ENCODE data around the gene PRKCE. TPM values are rescaled to one million over a fixed set of nuclear protein-coding genes. Genes with fewer than 3 reads are reported as not detected.

PRKCE gene
- total RNA-seq, 2 experiments from 2014 or later = 13.1 to 15.4 TPM

DNA sequence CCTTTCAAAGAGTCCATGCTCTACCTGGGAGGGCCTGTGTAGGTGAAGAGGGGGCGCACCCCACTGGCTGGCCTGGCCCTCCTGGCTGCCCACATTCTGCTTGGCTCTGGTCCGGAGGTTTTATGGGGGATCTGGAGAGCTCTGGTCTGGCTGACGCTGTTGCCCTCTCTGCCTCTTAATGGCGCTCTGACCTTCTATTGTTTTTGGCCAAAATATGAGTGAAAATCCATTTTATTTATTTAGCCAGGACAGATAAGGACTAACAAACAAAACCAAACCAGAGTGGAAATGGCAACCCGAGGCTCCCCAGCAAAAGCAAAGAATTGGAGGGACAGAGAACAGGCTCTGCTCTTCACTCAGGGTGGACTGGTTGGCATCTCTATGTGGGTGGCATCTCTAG lies 45.7 kb downstream of the PRKCE start:
- ChIA-PET POLR2A (no interaction called here), CTCF (interaction anchor here (1.2 kb wide), 1 partner anchor 14 kb away, joined by 3 read pairs; no protein-coding TSS in a partner anchor)
- H3K36me3 Mint-ChIP-seq (ENCODE audit: low read depth) = no peaks in the 10 kb centered on the region
- H3K27ac Mint-ChIP-seq = no peak overlapping the region
- DNase-seq = no peak
- H3K27me3 Mint-ChIP-seq = no peaks in the 10 kb centered on the region
- no peak overlapping the region for H3K4me3 Mint-ChIP-seq
- H3K4me1 Mint-ChIP-seq = peaks cover 4% of the 10 kb centered on the region
- H3K9me3 Mint-ChIP-seq = no peaks in the 10 kb centered on the region

GRCh38 chr2:45698554-45698953 lies 47.1 kb downstream of the PRKCE start:
- H3K36me3 Mint-ChIP-seq (ENCODE audit: low read depth) = no peaks in the 10 kb centered on the region
- ChIA-PET CTCF (interaction anchor here (1.7 kb wide), 1 partner anchor 40 kb away, joined by 4 read pairs; no protein-coding TSS in a partner anchor), POLR2A (no interaction called here)
- H3K4me3 Mint-ChIP-seq = no peak overlapping the region
- no peak overlapping the region for H3K27ac Mint-ChIP-seq
- no peaks in the 10 kb centered on the region for H3K9me3 Mint-ChIP-seq
- no peak for DNase-seq
- no peaks in the 10 kb centered on the region for H3K27me3 Mint-ChIP-seq
- peaks cover 4% of the 10 kb centered on the region for H3K4me1 Mint-ChIP-seq

DNA sequence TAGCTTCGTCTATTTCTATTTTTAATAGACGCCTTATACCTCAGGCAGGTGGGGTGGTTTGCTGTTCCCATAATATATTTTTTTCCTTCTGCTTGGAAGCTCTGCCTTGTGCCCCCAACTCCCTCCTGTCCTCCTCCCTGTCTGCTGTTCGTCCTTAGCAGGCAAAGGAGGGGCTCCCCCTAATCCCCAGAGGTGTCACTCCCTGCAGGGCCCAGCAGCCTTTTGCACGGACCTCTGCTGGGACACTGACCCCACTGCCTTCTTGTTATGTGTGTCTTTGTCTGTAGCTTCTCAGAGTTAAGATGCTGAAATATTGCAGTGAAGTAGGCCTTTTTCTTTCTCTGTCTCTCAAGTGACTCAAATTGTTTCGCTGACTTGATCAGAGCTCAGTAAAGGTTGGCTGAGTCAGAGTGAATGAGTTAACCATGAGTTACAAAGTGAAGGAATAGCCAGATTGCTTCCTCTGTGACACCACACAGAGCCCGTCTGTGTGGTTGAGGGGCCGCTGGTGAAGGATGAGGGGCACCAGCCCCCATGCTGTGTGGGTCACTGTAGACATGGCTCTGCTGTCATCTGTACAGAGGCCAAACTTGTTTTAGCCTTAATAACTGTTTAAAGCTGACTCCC lies 47.7 kb downstream of the PRKCE start:
- no peak for DNase-seq
- peaks cover 4% of the 10 kb centered on the region for H3K4me1 Mint-ChIP-seq
- CTCF ChIA-PET = interaction anchor here (1.7 kb wide), 1 partner anchor 40 kb away, joined by 4 read pairs; no protein-coding TSS in a partner anchor
- no peaks in the 10 kb centered on the region for H3K27me3 Mint-ChIP-seq
- H3K9me3 Mint-ChIP-seq = no peaks in the 10 kb centered on the region
- no peak overlapping the region for H3K4me3 Mint-ChIP-seq
- H3K36me3 Mint-ChIP-seq (ENCODE audit: low read depth) = no peaks in the 10 kb centered on the region
- POLR2A ChIA-PET = no interaction called here
- no peak overlapping the region for H3K27ac Mint-ChIP-seq

- Mint-ChIP-seq H3K27ac (no peak overlapping the region), H3K4me3 (no peak overlapping the region), H3K27me3 (no peaks in the 10 kb centered on the region), H3K4me1 (peaks cover 4% of the 10 kb centered on the region), H3K9me3 (no peaks in the 10 kb centered on the region), H3K36me3 (ENCODE audit: low read depth) (no peaks in the 10 kb centered on the region)
- CTCF ChIA-PET = interaction anchor here (1.7 kb wide), 1 partner anchor 42 kb away, joined by 4 read pairs; no protein-coding TSS in a partner anchor
- no peak for DNase-seq
- POLR2A ChIA-PET = no interaction called here
These were observed 49.0 kb downstream of the PRKCE start for GRCh38 chr2:45700407-45701013.

DNA sequence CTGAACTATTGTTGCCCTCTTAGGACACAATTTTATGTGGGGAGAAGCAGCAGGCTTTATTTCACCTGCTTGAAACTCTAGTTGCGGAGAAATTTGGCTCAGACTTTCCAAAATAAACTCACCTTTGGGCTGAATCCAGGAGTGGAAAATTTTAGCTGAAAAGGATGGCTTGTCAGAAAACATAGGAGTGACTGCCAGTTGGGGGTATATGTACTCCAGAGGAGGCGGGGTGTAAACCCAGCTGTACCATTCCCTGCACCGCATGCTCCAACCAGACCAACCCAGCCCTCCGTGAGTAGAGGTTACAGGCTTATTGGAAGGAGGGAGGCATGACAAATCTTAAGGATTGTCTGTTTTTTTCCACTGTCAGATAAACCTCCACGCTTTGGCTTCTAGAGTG lies 53.8 kb downstream of the PRKCE start:
- Mint-ChIP-seq H3K27me3 (no peaks in the 10 kb centered on the region), H3K4me1 (no peaks in the 10 kb centered on the region), H3K27ac (no peak overlapping the region), H3K4me3 (no peak overlapping the region), H3K36me3 (ENCODE audit: low read depth) (peaks cover 3% of the 10 kb centered on the region), H3K9me3 (peaks cover 6% of the 10 kb centered on the region)
- no peak for DNase-seq
- POLR2A ChIA-PET = no interaction called here
- CTCF ChIA-PET = interaction anchor here (0.6 kb wide), 1 partner anchor 310 kb away, joined by 3 read pairs; no protein-coding TSS in a partner anchor

DNA sequence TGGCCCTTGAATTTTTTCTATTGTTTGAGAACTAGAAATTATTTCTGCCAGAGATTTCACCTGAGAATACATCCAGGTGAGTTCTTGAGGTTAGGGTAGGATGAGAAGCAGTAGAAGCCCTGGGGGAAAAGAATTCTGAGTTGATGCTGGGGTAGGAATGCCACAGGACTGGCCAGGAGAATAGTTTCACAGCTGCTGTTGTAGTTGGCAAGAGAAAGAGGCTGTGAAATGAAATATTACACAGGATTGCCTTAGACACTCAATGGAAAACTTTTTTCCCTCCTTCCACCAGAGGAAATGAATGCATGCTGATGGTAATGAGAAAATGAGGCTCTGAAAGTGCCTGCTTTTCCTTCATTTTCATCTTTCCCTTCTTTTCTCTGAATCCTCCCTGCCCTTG lies 54.6 kb downstream of the PRKCE start:
- Mint-ChIP-seq H3K27me3 (no peaks in the 10 kb centered on the region), H3K36me3 (ENCODE audit: low read depth) (peaks cover 3% of the 10 kb centered on the region), H3K4me1 (no peaks in the 10 kb centered on the region), H3K27ac (no peak overlapping the region), H3K9me3 (peaks cover 6% of the 10 kb centered on the region), H3K4me3 (no peak overlapping the region)
- no peak for DNase-seq
- ChIA-PET CTCF (interaction anchor here (0.8 kb wide), 1 partner anchor 34 kb away, joined by 3 read pairs; no protein-coding TSS in a partner anchor), POLR2A (no interaction called here)

- no peaks in the 10 kb centered on the region for H3K27me3 Mint-ChIP-seq
- no peak for DNase-seq
- no peak overlapping the region for H3K27ac Mint-ChIP-seq
- H3K36me3 Mint-ChIP-seq (ENCODE audit: low read depth) = peaks cover 3% of the 10 kb centered on the region
- H3K9me3 Mint-ChIP-seq = peaks cover 6% of the 10 kb centered on the region
- H3K4me3 Mint-ChIP-seq = no peak overlapping the region
- ChIA-PET POLR2A (no interaction called here), CTCF (interaction anchor here (1.4 kb wide), 1 partner anchor 19 kb away, joined by 3 read pairs; no protein-coding TSS in a partner anchor)
- H3K4me1 Mint-ChIP-seq = no peaks in the 10 kb centered on the region
These were observed 55.5 kb downstream of the PRKCE start for GRCh38 chr2:45707006-45707405.

- Mint-ChIP-seq H3K36me3 (ENCODE audit: low read depth) (peaks cover 3% of the 10 kb centered on the region), H3K27me3 (no peaks in the 10 kb centered on the region), H3K4me3 (no peak overlapping the region), H3K9me3 (peaks cover 6% of the 10 kb centered on the region), H3K27ac (no peak overlapping the region), H3K4me1 (no peaks in the 10 kb centered on the region)
- CTCF ChIA-PET = interaction anchor here (1.4 kb wide), 1 partner anchor 20 kb away, joined by 3 read pairs; no protein-coding TSS in a partner anchor
- POLR2A ChIA-PET = no interaction called here
- DNase-seq = no peak
These were observed 56.2 kb downstream of the PRKCE start for GRCh38 chr2:45707661-45708060.

- no peak for DNase-seq
- H3K4me1 Mint-ChIP-seq = no peaks in the 10 kb centered on the region
- no peaks in the 10 kb centered on the region for H3K27me3 Mint-ChIP-seq
- POLR2A ChIA-PET = no interaction called here
- peaks cover 6% of the 10 kb centered on the region for H3K9me3 Mint-ChIP-seq
- no peak overlapping the region for H3K4me3 Mint-ChIP-seq
- CTCF ChIA-PET = no interaction called here
- no peak overlapping the region for H3K27ac Mint-ChIP-seq
- peaks cover 3% of the 10 kb centered on the region for H3K36me3 Mint-ChIP-seq (ENCODE audit: low read depth)
These were observed 57.0 kb downstream of the PRKCE start for GRCh38 chr2:45708501-45708900.

- ChIA-PET CTCF (no interaction called here), POLR2A (interaction anchor here (1.0 kb wide), 1 partner anchor 16 kb away, joined by 3 read pairs; no protein-coding TSS in a partner anchor)
- Mint-ChIP-seq H3K4me1 (no peaks in the 10 kb centered on the region), H3K9me3 (peaks cover 6% of the 10 kb centered on the region), H3K27ac (no peak overlapping the region), H3K27me3 (no peaks in the 10 kb centered on the region), H3K36me3 (ENCODE audit: low read depth) (peaks cover 3% of the 10 kb centered on the region), H3K4me3 (no peak overlapping the region)
- no peak for DNase-seq
These were observed 57.7 kb downstream of the PRKCE start for GRCh38 chr2:45709137-45709536.

DNA sequence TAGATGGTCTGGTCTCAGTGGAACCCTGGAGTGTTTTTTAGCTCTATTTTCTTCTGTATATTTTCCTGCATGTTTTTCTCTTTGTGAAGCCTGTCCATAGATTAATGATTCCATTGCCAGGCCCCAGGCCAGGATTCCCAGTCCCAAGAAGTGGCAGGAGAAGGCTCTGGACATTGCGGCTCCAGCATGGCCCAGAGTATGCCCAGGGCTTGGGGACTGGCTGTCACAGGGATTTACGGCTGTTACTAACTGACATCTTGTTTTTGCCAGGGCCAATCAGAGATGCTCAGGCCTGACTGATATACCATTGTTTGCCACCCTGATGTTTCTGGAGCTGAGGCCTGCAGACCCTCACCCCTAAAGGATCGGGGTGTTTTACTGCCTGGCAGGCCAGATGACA lies 59.0 kb downstream of the PRKCE start:
- POLR2A ChIA-PET = no interaction called here
- Mint-ChIP-seq H3K4me3 (no peak overlapping the region), H3K9me3 (peaks cover 6% of the 10 kb centered on the region), H3K36me3 (ENCODE audit: low read depth) (peaks cover 3% of the 10 kb centered on the region), H3K27ac (no peak overlapping the region), H3K4me1 (no peaks in the 10 kb centered on the region), H3K27me3 (no peaks in the 10 kb centered on the region)
- CTCF ChIA-PET = interaction anchor here (0.9 kb wide), 1 partner anchor 13 kb away, joined by 3 read pairs; no protein-coding TSS in a partner anchor
- no peak for DNase-seq

- no peak overlapping the region for H3K4me3 Mint-ChIP-seq
- peaks cover 3% of the 10 kb centered on the region for H3K36me3 Mint-ChIP-seq (ENCODE audit: low read depth)
- no peaks in the 10 kb centered on the region for H3K4me1 Mint-ChIP-seq
- peaks cover 6% of the 10 kb centered on the region for H3K9me3 Mint-ChIP-seq
- CTCF ChIA-PET = interaction anchor here (0.6 to 0.9 kb wide), 2 partner anchors 14 to 1777 kb away, joined by 3 to 4 read pairs; no protein-coding TSS in a partner anchor
- no peak for DNase-seq
- H3K27ac Mint-ChIP-seq = no peak overlapping the region
- H3K27me3 Mint-ChIP-seq = no peaks in the 10 kb centered on the region
- POLR2A ChIA-PET = no interaction called here
These were observed 59.7 kb downstream of the PRKCE start for GRCh38 chr2:45711224-45711623.

- CTCF ChIA-PET = interaction anchor here (1.3 kb wide), 1 partner anchor 10 kb away, joined by 4 read pairs; no protein-coding TSS in a partner anchor
- DNase-seq = no peak
- H3K27me3 Mint-ChIP-seq = no peaks in the 10 kb centered on the region
- H3K4me3 Mint-ChIP-seq = no peak overlapping the region
- POLR2A ChIA-PET = interaction anchor here (0.7 kb wide), 1 partner anchor 19 kb away, joined by 4 read pairs; no protein-coding TSS in a partner anchor
- H3K27ac Mint-ChIP-seq = no peak overlapping the region
- H3K4me1 Mint-ChIP-seq = no peaks in the 10 kb centered on the region
- peaks cover 8% of the 10 kb centered on the region for H3K9me3 Mint-ChIP-seq
- peaks cover 3% of the 10 kb centered on the region for H3K36me3 Mint-ChIP-seq (ENCODE audit: low read depth)
These were observed 61.1 kb downstream of the PRKCE start for GRCh38 chr2:45712570-45712969.

All from activated CD4-positive, alpha-beta T cell treated with anti-CD3 and anti-CD28 coated beads, Interleukin-2, amount 10 ng/mL, durations not matched to agents 7 days and 5 days (primary cell).